Tibial nerve (tissue), 4 donors: ENCODE results near the gene FMO5.

Source experiments
- CTCF ChIP-seq, 5 experiments: fragments of 200-600 bp in 3 of 5; fragments of 450-650 bp in 2 of 5; sonication (generic) in 3 of 5; IDR thresholded peaks; one replicate each; pipeline ENCODE4 v1.5.1; 2016 to 2019; ENCODE audit warnings: antibody characterized with exemption in 5 of 5, mild to moderate bottlenecking in 3 of 5, moderate library complexity in 2 of 5
- EP300 ChIP-seq, 2 donors: sonication (generic); formaldehyde crosslinking; IDR thresholded peaks; one replicate each; pipeline ENCODE4 v1.6.1; 2017; ENCODE audit warnings: antibody characterized with exemption in 2 of 2, mild to moderate bottlenecking in 1 of 2
- POLR2A ChIP-seq, 2 donors: fragments of 450-650 bp; IDR thresholded peaks; one replicate each; pipeline ENCODE4 v1.6.1; 2017; ENCODE audit warnings: antibody characterized with exemption in 2 of 2, mild to moderate bottlenecking in 2 of 2, moderate library complexity in 2 of 2

- no peak for TF ChIP-seq CTCF (IDR thresholded peaks at IDR 0.05)
- TF ChIP-seq POLR2A (IDR thresholded peaks at IDR 0.05), result no peak
- TF ChIP-seq EP300 (IDR thresholded peaks at IDR 0.05), result no peak
Observed at GRCh38 chr1:147177611-147178380, 47.3 kb downstream of the FMO5 start.
